ENCODE measurements around the gene NOTUM.
A peak's percentile ranks its signal among the peaks of the same experiment; 100 is the strongest.
"Not testable (repeated sequence)": the region's sequence is repeated elsewhere in the genome, so short reads cannot be mapped to it uniquely, and the experiment has no call there.

Gene NOTUM

DNA sequence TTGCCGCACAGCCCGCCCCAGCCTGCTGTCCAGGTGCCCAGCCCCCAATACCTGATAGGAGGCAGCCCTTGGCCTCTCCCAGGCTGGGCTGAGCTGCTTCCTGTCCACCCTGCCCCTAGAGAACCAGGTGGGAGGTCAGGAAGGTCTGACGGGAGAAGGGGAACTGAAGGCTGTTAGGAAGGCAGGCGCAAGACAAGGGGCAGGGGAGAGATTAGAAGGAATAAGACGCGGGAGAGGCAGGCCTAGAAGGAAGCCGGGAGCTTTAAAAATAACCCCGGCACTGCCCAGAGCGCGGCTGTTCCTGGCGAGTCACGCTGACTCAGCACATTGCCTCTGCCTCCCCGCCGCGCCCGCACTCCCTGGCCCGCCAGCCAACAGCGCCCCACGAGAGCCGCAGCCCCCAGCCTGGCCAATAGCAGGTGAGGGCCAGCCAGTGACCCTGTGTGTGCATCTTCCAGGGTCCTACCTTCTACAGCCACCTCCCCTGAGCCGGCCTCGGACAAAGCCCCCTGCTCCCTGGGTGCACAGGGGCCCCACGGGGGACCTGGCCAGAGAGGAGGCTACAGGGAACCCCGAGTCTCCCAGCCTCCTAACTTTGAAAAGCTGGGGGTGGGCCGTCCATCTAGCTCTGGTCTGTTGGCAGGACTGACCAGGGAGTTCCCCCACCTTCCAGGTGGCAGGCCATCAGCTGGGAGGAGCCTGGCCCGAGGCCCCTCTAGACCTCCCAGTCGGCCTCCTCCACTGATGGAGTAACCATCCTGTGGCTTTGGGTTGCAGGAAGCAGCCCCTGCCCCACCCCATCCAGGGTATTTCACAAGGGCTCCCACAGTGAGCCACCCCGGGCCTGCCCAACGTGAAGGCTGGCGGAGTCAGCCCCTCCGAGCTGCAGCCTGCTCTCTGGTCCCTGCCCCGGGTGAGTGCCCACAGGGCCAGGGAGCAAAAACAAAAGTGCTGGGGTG is 37.4 kb downstream of the NOTUM start:
- no peak for DNase-seq (ENCODE audit: low spot score)

DNA sequence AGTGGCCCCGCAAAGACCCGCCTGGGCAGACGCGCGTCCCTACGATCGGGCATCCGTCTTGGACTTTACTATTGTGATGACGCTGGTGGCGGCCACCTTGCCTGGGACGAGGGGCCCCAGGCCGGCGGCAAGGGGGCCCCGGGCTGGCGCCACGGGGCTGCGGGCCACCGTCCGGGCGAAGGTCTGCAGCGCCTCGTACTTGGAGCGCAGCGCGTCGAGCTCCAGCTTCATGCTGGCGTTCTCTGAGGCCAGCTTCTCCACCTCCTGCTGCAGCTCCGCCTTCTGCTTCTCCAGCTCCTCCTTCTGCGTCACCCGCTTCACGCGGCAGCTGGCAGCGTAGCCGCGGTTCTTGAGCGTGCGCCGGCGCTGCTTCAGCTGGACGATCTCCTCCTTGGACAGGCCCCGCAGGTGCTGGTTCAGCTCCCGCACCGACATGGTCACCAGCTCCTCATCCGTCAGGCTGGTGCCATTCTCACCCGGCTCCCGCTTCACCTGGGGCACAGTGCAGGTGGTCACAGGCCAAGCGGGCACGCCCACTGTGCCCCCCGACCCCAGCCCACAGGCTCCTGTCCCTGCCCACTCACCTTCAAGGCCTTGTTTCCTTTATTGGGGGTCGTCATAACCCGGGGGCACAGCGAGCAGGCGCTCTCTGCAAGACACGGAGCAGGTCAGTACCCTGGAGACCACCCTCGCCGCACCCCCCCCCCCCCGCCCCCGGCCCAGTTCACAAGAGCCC is 38.3 kb downstream of the NOTUM start:
- DNase-seq (ENCODE audit: low spot score) = no peak

DNA sequence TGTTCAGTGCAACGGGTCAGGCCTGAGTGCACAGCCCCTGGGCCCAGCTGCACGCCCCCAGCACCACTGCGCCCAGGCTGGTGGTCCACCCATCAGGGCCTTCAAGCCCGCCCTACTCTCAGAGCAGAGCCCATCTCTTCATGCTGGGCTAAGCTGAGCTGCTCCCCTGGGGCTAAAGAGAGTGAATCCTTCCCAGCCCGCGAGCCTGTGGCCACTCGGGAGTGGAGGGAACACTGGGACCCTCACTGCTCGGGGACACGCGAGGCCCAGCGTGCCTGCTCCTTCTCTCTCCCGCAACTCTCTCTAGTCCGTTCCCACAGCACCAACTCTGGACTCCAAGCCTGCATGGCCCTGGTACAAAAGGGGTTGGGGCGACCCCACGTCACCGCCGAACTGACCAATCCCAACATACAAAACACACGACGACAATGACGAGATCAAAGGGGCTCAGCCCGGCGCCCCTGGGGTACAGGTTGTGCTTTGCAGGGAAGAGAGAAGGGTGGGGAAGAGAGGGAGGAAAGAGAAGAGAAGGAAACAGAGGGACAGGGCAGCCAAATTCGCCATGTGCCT is 38.9 kb downstream of the NOTUM start:
- DNase-seq (ENCODE audit: low spot score) = no peak

DNA sequence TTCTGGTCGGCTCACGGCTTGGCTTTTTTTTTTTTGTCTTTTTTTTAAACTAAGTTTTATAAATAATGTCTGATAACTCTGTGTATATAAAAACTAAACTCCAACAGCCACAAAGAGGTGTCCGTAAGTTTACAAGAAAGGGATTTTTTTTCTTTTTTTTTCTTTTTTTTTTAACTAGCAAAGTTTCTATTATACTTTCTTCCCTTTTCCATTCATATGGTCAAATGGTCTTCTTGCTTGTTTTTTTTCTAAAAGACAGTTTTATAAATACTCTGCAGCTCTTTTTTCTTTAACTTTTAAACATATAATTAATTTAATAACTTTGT is 39.5 kb downstream of the NOTUM start:
- DNase-seq (ENCODE audit: low spot score) = no peak

DNA sequence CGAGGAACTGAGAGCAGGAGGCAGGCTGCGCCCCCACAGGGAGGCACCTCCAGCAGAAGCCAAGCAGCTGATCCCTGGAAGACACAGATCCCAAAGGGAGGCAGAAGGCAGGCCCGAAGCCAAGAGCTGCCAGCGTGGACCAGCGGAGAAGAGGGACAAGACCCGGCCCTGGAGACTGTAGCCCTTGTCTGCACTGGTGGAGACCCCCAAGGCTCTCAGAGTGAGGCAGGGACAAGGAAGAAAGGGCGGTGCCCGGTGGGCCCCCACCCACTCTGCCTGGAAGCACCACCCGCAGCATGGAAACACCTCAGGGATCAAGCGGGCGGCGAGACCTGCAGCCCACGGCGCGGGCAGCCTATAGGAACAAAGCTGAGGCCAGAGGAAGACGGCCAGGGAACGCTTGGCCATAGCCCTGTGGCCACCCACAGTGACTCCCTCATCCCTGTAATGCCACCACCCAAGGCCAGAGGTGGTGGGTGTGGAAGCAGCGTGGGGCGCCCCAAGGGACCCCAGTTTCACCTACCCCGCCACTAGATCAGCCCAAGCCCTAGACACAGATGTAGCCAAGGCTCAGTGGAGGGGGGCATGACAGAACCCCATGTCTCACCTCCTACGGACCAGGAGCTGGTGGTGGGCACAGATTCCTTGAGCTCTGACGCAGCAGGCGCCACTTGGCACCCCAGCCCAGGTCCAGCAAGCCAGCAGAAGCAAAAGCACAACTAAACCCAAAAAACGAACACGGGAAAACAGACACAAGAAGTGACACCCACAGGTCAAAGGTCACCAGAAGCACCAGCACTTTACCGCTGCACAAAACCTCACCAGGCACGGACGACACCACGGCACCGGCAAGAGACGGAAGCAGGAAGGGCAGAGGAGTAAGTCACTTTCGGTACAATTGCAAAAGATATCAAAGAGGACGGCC is 40.1 kb downstream of the NOTUM start:
- DNase-seq (ENCODE audit: low spot score) = no peak

DNA sequence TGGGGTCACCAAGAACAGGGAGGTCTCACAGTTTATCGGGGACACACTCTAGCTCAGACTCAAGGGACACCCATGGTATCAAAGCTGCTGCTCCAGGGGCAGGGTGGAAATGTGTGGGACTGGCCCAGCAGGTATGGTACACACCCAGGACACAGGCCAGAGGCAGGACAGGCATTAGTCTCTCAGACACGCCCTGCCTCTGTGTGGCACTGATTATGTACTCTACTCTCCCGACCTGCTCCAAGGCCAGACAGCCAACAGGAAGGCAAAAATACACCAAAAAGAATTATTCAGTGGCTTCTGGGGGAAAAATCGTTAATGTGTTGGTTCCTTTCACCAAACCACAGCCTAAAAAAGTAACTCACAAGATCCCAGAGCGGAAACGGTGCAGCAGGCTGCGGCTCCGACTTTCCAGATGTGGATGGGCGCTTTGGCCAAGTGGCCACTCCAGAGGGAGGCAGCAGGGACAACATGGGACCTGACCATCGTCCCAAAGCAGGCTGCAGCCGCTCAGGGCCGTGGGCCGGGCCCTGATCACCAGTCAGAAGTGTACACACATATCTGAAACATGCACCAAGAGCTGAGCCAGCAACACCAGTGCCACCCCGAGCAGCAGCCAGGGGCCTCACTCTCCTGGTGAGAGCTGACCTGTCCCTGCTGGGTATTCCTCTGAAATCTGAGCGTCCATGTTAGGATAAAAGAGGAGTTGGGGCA is 42.0 kb downstream of the NOTUM start:
- DNase-seq (ENCODE audit: low spot score) = no peak

DNA sequence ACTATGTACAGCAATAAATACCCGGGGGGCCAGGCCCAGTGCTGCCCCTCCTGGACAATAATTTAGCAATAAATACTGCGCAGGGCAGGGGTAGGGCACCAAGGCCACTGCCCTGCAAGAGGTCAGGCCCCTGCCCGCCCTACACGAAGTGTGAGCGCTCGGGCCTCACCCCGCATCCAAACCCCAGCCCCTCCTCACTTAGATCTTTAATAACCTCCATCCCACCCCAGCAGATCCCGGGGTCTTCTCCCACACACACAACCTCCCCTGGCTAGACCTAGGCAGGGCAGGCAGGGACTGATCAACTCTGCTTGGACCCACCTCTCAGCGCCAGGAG is 42.7 kb downstream of the NOTUM start:
- DNase-seq (ENCODE audit: low spot score) = not testable (repeated sequence)

DNA sequence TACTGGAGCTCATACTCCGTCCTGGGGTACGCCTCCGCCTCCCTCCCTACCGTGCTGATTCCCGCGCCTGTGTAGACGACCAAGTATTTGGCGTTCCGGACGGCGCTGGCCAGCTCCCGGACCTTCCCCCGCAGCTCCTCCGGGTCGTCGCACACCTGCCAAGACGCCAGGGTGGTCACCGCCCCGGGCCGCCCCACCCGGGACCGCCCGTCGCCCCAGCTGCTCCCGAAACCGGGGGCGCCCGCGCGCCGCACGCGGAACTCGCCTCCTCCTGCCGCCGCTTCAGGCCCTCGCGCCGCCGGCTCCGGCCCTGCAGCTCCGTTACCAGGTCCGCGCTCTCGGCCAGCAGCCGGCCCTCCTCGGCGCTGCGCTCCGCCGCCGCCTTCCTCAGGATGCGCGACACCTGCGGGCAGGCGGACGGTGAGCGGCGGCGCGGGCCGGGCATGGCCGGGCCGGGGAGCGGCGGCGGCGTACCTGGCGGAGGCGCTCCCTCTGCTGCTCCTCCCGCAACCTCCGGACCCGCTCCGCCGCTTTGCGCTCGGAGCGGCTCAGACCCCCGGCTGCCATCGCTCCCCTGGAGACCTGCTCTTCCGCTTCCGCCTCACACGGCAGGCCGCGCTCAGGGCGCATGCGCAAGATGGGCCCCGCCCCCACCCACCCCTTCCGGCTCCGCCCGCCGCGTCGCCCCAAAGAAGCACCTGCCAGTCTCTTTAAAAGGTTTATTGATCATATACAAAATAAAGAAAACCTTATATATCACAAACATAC is 43.2 kb downstream of the NOTUM start, which contains the start of gene SIRT7:
Gene SIRT7, minus strand, starts transcription at position 612 of the 768 bp plus-strand sequence. Its CDS starts 45 bp downstream, at position 567.
- DNase-seq (ENCODE audit: low spot score) = peak; percentile 80

DNA sequence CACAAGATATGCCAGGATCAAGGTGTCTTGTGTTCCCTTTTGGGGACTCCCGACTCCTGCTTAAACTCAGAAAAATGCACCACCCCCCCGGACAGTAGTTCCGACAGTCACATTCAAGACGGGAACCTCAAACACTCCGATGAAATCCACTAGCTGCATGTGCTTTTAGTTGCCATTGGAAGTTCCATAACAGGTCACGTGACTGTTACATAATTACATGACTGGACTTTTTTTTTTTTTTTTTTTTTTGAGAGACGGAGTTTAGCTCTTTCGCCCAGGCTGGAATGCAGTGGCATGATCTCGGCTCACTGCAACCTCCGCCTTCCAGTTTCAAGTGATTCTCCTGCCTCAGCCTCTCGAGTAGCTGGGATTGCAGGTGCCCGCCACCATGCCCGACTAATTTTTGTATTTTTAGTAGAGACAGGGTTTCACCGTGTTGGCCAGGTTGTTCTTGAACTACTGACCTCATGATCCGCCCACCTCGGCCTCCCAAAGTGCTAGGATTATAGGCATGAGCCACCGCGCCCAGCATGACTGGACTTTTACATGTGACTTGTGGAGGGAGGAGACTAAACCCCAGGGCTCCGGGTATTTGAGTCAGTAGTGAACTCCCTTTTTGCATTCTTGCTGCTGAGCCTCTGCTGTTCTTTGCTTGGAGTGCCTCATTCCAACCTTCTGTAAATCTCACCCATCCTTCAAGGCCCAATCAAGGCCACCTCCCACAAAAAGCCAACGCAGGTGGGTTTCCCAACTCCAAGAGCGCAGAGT is 44.6 kb downstream of the NOTUM start:
- DNase-seq (ENCODE audit: low spot score) = no peak

DNA sequence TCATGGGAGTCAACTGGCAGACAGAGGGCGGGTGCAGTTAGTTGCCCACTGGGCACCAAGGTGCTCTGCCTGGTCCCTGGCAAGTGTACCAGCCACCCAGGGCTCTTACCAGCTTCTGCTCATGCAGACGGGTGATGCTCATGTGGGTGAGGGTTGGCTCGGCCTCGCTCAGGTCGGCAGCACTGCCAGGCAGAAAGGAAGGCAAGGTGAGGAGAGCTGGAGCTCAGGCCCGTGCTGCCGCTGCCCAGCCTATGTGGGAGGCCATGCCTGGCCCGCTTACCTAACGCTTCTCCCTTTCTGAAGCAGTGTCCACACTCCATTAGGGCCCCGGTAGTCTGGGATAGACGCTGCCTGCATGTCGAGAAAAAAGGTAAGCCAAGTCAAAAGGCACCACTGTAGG is 45.7 kb downstream of the NOTUM start:
- DNase-seq (ENCODE audit: low spot score) = no peak

DNA sequence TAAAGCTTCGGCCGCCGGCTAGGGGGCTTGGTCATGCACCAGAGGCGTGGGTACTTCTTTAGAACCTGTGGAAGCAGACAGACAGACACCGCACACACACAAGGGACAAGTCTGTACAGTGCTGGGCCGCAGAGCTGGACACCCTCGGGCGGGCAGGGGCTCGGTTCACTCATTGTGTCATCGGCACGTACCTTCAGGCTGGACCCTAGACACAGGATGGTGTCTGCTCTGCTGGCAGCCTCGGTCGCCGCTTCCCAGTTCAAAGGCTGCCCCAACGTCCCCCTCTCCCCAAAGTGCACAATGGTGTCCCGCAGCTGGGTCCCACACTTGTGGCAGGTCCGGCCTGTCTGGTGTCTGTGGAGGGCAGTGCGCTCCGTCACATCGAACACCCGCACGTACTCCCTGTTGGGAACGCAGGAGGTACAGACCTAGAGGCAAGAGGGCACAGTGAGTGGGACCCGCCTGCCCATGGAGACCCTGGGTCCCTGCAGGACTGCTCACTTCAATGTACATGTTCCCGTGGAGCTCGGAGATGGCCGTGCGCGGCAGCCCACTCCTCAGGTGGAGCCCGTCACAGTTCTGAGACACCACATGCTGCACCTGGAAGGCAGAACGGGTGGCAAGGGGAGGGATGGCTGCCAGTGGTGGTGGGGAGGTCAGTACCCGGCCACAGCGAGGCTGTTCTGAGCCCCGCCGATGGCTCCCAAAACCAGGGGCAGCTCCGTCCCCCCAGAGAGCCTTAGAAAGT is 46.7 kb downstream of the NOTUM start:
- DNase-seq (ENCODE audit: low spot score) = no peak

DNA sequence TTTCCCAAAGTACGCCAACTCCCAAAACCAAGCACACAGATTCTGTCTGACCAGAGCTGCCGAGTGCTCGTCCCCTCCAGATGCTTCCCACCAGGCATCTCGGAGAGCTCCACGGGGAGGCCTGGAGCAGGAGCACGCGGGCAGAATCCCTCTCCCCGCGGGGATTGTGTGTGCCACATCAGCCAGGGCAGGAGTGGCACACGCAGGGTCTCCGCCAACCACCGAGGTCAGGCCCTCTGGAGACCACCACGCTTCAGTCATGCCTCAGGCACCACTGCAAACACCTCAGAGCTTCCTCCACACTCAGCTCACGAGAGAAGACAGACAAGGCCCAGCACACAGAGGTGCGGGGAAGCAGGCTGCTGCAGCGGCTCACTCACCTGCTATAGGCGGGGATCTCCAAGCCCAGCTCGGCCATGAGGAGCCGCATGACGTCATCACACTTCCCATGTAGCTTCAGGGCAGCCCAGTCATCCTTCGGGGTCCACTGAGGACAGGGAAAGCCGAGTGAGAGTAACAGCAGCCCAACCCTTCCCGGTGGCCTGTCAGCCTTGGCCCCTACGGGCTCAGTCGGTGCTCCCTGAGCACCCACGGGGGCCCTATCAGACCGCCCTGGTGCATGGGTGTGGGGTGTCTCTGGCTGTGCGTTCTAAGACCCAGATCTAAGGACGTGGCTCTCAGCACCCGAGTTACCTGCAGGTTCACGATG is 47.4 kb downstream of the NOTUM start:
- no peak for DNase-seq (ENCODE audit: low spot score)

DNA sequence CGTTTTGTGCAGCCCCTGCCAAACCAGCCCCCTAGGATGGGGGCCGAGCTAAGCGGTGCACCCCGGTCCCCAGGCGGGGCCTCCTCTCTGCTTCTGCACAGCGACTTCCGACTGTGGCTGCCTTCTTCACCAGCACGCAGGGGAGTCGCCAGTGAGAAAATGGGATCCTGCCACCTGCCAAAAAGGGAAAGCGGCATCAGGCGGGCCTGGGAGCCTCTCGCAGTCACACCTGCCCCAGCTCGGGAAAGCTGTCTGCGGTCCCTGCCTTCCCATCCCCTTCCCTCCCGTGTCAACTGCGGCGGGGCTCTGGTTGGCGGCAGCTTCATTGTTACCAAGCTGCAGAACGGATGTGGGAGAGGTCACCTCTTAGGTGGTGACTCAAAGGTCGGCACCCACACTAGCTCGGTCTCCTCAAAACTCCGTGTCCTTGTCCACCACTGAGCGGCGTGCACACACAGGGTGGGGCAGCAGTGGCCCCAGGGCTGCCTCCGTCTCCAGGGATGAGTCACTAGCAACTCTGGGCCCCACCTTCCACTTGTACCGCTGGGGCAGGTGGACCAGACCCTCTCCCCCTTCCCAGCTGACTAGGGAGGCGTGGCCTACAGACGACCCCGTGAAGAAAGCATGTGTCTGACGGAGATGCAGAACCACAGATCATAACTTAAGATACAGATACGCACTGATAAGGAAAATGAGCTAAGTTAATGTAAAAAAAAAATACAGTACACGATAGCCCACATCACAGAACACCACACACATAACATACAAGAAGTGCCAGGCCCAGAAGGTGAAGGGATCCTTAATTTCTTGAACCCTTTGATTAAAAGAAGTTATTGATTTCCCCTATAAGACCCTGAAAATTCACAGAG is 48.3 kb downstream of the NOTUM start:
- peak; percentile 99 for DNase-seq (ENCODE audit: low spot score)

DNA sequence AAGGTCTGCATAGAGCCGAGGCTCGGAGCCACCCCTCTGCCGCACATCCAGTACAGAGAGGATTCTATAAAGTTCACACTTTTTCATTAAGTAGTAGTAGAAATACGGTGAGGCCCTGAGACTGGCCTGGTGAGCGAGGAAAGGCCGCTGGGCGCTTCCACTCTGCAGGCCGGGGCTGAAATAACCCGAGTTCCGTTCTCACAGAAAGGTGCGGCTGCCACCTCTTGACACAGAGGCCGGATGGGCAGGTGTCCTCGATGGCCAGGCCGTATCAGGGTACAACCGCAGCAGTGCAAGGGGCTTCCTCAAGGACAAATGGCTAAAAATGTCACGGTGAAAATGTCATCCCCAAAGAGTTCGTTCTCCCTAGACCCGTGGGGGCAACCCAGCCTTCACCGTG is 49.0 kb downstream of the NOTUM start:
- no peak for DNase-seq (ENCODE audit: low spot score)

DNA sequence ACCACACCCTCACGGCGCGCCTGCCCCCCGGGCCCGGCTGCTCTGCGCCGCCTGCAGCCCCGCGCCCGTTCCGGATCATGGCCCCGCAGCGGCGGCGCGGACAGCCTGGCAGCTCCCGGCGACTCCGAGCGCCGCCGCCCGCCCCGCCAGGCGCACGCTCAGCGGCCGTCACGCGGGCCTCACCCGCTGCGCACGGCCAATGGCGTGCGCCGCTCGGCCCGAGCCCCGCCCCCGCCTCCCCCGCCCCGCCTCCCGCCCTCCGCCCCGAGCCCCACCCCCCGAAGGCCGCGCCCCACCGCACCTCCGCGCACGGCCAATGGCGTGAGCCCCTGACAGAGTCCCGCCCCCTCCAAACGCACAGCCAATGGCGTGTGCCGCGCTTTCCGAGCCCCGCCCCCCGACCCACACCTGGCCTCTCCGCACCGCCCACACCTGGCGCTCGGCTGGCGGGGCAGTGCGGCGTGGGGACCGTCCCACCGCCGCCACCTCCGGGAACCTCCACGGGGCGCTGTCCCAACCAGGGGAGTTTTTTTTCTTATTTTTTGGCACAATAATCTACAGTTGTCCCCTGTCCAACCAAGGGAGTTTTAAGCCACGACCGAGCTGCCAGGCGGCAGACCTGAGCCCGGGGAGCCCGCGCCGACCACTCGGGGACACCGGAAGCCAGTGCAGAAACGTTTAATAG is 49.6 kb downstream of the NOTUM start, which contains the start of gene PCYT2:
Gene PCYT2, minus strand, starts transcription at position 123 of the 685 bp plus-strand sequence. Its CDS starts 44 bp downstream, at position 79.
- DNase-seq (ENCODE audit: low spot score) = peak; percentile 91

DNA sequence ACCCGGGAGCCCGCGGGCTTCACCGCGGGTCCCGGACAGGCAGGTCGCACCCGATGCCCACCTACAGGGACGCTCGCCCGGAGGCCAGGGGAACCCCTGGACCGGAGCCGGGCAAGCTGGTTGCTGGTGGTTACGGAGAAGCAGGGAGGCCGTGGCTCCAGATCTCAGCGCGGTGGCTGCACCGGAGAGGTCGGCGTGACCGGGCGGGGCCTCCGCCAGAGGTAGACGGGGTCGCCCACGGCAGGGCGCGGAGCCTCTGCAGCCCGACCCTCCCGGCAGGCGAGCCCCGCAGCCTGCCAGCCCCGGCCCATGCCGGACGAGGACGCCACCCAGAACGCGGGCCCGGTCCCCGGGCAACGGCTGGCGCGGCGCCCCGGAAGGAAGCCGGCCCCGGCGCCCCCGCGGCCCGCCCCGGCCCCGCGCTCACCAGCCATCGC is 50.1 kb downstream of the NOTUM start:
- no peak for DNase-seq (ENCODE audit: low spot score)
